OCI-LY1 (cell line): ENCODE results near the gene KRT12.

Source experiments
- EZH2 ChIP-seq: fragments of 200-600 bp; sonication (generic), shearing (Covaris generic); IDR thresholded peaks from 2 replicates; pipeline ENCODE4 v1.8.0; 2017; ENCODE audit warnings: borderline replicate concordance, mixed run types, mild to moderate bottlenecking, antibody characterized with exemption, low read length, moderate library complexity, mixed read lengths
- TF ChIP-seq, protein P1 (sequence below): fragments of 200-600 bp; sonication (generic), shearing (Covaris generic); IDR thresholded peaks from 2 replicates; pipeline ENCODE4 v1.5.1; 2017; ENCODE audit warnings: mild to moderate bottlenecking, antibody characterized with exemption, low read length, moderate library complexity, mixed read lengths

DNA sequence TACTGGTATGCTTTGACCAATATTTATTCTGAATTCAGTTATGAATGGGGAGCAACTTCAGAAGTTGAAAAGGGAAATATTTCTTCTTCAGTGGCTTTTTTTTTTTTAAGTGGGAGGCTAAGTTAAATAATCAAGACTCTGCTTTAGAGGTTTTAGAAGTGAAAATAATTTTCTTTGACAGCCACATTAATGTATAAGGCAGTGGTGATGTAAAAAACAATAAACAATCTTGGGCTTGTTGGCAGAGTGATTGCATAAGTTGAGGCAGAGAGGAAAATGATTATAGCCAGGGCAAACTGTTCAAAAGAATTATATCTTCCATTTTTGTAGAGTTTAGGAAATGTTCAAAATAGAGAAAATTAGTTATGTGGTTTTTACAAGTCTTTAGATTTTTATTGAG is 5.4 kb upstream of the KRT12 start:
- TF ChIP-seq, protein P1, sequence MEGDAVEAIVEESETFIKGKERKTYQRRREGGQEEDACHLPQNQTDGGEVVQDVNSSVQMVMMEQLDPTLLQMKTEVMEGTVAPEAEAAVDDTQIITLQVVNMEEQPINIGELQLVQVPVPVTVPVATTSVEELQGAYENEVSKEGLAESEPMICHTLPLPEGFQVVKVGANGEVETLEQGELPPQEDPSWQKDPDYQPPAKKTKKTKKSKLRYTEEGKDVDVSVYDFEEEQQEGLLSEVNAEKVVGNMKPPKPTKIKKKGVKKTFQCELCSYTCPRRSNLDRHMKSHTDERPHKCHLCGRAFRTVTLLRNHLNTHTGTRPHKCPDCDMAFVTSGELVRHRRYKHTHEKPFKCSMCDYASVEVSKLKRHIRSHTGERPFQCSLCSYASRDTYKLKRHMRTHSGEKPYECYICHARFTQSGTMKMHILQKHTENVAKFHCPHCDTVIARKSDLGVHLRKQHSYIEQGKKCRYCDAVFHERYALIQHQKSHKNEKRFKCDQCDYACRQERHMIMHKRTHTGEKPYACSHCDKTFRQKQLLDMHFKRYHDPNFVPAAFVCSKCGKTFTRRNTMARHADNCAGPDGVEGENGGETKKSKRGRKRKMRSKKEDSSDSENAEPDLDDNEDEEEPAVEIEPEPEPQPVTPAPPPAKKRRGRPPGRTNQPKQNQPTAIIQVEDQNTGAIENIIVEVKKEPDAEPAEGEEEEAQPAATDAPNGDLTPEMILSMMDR: no peak
- no peak for TF ChIP-seq EZH2
